HG02852 (cell line): ENCODE data around the gene UNC13D.
A peak's percentile ranks its signal among the peaks of the same experiment; 100 is the strongest.
"Not testable (repeated sequence)": the region's sequence is repeated elsewhere in the genome, so short reads cannot be mapped to it uniquely, and the experiment has no call there.

ENCODE experiments used
- ATAC-seq: cut with Tn5 transposase; IDR thresholded peaks from one replicate; pipeline ENCODE4 v1.9.1; 2021; ENCODE audit warnings: mild to moderate bottlenecking, moderate library complexity; ENCODE audit not compliant: unreplicated experiment

The UNC13D gene

GRCh38 chr17:75875182-75875939 is 31.2 kb upstream of the UNC13D start:
- no peak for ATAC-seq

GRCh38 chr17:75874323-75875181 is 30.3 kb upstream of the UNC13D start:
- no peak for ATAC-seq

- no peak for ATAC-seq
Observed at GRCh38 chr17:75873587-75874322, 29.6 kb upstream of the UNC13D start.

GRCh38 chr17:75872434-75873351 is 28.5 kb upstream of the UNC13D start:
- no peak for ATAC-seq

- ATAC-seq, result not testable (repeated sequence)
Observed at GRCh38 chr17:75870228-75870627, 26.0 kb upstream of the UNC13D start.

GRCh38 chr17:75869282-75870141 is 25.3 kb upstream of the UNC13D start:
- ATAC-seq, result no peak

- not testable (repeated sequence) for ATAC-seq
Observed at GRCh38 chr17:75868730-75869281, 24.6 kb upstream of the UNC13D start.

GRCh38 chr17:75865404-75866188 is 21.4 kb upstream of the UNC13D start:
- not testable (repeated sequence) for ATAC-seq

GRCh38 chr17:75864887-75865286 is 20.7 kb upstream of the UNC13D start:
- ATAC-seq, result peak; percentile 6

GRCh38 chr17:75864448-75864871 is 20.3 kb upstream of the UNC13D start:
- ATAC-seq, result peak; percentile 87

- no peak for ATAC-seq
Observed at GRCh38 chr17:75861927-75862317, 17.7 kb upstream of the UNC13D start.

- not testable (repeated sequence) for ATAC-seq
Observed at GRCh38 chr17:75859358-75859757, 15.2 kb upstream of the UNC13D start.

GRCh38 chr17:75856062-75856756 is 12.0 kb upstream of the UNC13D start:
- ATAC-seq, result no peak

GRCh38 chr17:75855310-75856061 is 11.3 kb upstream of the UNC13D start, which contains the start of gene WBP2:
TSS of gene WBP2 (minus strand) at chr17:75855335. CDS start at chr17:75855297, 38 bp downstream.
- ATAC-seq, result peak; percentile 82

GRCh38 chr17:75854881-75855309 is 10.7 kb upstream of the UNC13D start:
- ATAC-seq, result no peak

GRCh38 chr17:75854101-75854748 is 10.0 kb upstream of the UNC13D start:
- ATAC-seq, result no peak
